HG02973 (cell line): ENCODE results near the gene CILP.
"Not testable (repeated sequence)": the region's sequence is repeated elsewhere in the genome, so short reads cannot be mapped to it uniquely, and the experiment has no call there.

Source experiments
- ATAC-seq: cut with Tn5 transposase; IDR thresholded peaks from one replicate; pipeline ENCODE4 v1.9.1; 2021; ENCODE audit warnings: moderate library complexity; ENCODE audit not compliant: unreplicated experiment

Gene CILP

DNA sequence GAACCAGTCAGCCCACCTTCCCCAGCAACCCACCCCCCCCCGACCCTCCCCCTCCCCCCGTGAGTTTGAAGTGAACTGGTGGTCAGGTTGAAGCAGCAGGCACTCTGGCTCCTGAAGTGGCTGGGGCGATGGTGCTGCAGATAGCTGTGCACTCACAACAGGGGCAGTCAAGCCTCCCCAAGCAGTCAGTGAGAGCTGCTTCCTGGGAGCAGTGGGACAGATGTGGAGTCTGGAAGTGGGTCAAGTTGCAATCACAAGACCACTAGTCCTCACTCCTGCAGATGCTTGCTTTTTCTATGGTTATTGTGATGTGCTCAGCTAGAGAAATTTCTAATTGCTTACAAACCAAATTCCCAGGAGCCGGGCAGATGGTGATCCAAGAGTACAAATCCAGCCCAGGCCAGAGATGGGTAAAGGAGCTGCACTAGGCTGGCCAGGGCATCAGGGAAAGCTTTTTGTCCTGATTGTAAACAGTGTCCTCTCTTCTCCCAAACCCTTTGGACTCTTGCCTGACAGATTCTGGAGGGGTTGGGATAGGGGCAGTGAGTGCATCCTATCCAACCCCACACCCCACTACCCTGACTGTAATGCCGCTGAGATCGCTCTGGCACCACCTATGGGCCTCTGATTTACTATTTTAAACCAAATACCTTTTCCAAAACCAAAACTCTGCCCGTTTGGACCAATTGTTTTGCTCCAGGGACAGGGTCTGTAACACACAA is 16.3 kb downstream of the CILP start:
- ATAC-seq = no peak

DNA sequence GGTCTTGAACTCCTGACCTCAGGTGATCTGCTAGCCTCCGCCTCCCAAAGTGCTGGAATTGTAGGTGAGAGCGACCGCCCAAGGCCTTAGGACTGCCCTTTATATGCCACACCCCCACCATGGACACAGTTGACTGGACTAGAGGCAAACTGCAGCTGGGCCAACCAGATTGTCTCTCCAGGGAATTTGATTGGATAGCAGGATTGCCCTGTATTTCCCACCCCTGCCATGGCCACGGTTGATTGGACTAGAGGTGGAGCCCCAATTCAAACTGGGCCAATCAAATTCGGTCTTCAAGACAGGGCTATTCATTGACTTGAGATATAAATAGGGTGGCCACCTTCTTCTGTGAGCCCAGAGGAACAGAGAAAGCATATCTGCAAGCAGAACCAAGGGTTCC is 19.3 kb downstream of the CILP start:
- no peak for ATAC-seq

DNA sequence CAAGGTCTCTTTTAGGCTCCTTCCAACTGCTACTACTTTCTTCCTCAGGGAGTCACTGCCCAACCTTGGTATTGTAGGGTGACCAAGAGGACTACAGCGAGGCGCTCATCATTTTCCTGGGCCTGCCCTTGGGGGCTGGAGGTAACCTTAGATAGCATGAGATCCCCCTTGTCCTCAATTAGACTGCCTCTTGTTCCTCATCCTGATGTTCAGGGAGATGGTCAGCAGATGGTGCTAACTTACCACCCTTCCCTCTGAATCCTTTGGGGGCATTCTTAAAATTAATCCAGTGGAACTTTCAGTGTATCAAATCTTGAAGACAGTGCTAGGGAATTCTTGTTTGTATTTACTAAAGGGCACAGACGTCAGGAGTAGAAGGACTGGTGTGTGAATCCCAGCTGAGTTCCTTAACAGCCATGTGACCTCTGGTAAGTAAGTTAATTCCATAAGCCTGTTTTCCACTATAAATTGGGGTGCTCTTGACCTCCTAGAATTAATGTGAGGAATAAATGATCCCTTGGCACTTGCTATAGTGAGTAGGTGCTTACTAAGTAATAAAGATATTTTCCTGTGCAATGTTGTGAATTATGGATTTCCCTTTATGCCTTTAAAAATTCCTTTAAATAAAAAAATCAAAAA is 22.1 kb downstream of the CILP start:
- no peak for ATAC-seq

DNA sequence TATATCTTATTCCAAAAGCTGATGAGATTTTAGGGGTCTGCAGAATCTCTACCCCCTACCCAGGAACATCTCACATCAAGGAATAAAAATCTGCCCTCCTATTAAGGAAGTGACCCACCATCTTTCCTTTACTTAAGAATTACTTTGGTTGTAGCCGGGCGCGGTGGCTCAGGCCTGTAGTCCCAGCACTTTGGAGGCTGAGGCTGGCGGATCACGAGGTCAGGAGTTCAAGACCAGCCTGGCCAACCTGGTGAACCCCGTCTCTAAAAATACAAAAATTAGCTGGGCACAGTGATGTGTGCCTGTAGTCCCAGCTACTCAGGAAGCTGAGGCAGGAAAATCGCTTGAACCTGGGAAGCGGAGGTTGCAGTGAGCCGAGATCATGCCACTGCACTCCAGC is 22.8 kb downstream of the CILP start:
- ATAC-seq = not testable (repeated sequence)

DNA sequence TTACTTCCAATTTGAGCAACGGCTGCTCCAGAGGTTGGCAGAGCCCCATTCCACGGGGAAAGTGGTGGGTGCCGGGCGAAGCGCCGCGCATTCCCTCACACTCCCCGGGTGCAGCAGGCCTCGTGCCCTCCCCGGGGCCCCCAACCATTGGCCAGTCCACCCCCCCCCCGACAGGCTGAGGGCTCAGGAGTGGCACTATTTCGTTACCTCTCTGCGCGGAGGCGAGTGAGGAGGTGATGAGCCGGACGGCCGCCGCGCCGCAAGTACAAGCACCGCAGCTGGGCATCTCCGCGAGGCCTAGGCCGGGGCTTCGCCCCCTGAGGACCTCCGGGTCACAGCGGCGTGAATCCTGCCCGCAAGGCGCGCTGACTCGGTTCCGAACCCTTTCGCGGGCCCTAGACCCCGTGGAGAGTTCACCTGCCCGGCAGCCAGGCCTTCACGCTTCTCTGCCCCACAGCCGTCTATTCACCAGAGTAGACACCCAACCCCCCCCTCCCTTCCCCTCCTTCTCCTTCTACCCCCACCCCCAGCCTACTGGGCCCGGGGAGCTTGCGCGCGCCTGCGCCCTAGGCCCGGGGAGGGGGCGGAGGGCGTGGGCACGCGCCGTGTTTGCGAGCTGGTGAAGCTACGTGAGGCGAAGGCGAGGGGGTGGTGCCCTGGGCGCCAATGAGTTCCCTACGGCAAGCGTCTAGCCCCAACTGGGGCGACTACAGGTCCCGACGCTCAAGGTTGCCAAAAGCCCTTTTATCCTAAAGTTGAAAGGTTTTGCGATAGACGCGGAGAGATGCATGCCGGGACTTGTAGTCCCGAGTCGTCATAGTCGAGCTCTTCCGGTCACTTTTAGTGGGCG is 26.2 kb downstream of the CILP start, which contains the start of gene CLPX:
Gene CLPX (minus strand): TSS at position 475 of the 850 bp plus-strand sequence. CDS start 189 bp downstream, at position 286.
- ATAC-seq = peak; percentile 72

DNA sequence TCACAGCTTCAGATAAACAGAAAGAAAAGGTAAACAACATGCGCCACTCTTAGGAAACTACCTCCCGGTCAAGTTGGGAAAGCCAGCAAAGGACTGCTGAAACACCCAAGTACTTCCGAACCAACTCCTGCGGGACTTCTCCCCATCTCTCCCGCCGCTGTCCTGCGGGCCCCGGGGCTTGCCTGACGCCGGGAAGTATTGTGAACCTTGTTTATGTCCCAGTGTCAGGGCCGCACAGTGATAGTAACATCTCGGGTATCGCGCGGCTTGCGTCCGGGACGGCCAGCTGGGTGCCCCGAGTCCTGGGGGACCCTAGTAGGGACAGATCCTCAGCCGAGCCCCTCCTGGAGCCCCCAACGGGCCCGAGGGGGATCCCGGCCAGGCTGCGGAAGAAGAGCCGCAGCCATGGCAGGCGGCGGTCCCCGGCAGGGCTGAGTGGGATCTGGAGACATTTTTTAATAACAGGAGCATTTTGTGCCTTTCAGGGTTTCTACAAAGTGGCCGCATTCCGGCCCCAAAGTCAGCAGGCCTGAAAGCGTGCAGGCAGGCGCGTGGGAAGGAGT is 26.9 kb downstream of the CILP start:
- peak; percentile 26 for ATAC-seq

DNA sequence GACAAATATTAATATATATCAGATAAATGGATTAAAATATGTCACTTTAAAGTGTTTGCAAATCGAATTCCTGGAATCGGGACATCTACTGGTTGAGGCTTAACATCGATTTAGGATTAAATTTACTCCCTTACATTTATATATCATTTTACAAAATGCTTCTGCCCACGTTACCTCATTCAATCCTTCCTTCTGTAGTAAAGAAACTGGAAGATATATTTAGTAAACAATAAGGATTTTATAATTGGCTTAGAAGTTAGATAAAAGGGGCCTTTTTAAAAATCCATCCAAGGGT is 27.5 kb downstream of the CILP start:
- ATAC-seq = no peak

DNA sequence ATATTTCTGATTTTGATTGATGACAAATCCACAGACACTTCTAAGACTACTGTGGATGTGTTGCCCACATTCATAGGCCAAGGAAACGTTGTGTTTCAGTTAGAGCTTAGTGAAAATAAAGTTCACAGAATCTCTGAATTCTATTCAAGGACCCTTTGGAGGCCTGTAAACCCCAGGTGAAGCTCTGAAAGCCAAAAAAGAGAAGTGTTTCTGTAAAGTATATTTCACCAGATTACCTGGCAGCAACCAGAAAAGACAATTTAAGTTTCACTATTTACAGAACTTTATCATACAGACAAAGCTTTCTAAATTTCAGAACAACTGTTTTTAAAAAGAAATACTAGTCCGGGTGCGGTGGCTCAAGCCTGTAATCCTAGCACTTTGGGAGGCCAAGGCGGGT is 28.7 kb downstream of the CILP start:
- no peak for ATAC-seq

DNA sequence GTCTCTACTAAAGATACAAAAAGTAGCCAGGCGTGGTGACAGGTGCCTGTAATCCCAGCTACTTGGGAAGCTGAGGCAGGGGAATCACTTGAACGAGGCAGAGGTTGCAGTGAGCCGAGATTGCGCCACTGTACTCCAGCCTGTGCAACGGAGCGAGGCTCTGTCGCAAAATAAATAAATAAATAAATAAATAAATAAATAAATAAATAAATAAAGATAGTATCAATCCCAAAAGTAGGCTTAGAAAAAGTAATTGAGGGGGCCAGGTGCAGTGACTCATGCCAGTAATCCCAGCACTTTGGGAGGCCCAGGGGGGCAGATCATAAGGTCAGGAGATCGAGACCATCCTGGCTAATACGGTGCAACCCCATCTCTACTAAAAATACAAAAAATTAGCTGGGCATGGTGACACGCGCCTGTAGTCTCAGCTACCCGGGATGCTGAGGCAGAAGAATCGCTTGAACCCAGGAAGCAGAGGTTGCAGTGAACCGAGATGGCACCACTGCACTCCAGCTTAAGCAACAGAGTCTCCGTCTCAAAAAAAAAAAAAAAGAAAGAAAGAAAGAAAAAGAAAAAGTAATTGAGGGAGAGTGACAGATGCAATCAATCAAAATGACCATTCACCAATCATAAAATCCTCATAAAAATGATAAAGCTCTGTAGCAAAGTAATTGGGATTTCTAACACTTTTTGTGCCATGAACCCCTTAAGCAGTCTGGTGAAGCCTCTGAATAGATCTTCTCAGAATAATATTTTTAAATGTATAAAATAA is 29.5 kb downstream of the CILP start:
- ATAC-seq = not testable (repeated sequence)

DNA sequence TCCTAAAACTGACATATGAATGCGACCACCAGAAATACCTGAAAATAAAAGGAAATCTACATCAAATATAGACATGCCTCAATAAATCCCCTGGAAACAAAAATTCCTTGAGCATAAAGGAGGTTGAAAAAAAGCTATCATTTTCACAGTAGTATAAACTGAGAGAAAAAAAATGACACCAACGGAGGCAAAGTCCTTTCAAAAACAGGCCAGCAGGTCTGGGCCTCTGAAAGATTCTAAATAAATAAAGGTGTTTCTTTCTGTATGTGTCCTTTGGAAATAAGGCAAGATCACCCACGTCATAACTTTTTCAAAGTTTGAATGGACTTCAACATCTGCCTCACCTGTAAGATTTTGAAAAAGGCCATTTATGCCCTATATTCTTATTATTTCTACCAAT is 31.1 kb downstream of the CILP start:
- no peak for ATAC-seq

DNA sequence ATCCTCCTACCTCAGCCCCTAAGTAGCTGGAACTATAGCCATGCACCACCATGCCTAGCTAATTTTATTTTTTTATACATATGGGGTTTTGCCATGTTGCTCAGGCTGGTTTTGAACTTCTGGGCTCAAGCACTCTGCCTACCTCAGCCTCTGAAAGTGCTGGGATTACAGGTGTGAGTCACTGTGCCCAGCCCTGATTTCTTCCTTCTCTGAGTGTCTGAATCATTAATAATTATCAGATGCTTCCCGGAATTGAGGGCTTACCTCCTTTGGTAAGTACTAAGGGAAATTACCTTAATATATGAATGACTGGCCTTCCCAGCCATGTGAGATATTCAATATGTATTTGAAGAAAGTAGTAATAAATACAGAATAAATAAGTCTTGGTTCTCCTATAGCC is 33.4 kb downstream of the CILP start:
- ATAC-seq = no peak

DNA sequence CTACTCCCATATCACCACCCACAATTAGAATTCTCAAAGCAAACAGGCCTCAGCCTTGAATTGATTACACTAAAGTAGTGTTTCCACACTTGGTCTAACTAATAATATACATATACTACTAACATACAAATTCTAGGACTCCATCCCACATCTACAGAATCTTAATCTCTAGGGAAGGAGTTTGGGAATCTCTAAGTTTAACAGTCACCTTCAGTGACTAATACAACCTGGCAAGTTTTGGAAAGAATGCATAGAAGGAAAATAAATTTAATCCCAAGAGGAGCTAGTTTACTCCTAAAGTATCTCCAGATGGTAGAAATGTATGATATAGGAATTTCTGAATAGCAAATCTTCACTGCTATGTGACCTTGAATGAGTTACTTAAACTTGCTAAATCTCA is 35.2 kb downstream of the CILP start:
- ATAC-seq = no peak

DNA sequence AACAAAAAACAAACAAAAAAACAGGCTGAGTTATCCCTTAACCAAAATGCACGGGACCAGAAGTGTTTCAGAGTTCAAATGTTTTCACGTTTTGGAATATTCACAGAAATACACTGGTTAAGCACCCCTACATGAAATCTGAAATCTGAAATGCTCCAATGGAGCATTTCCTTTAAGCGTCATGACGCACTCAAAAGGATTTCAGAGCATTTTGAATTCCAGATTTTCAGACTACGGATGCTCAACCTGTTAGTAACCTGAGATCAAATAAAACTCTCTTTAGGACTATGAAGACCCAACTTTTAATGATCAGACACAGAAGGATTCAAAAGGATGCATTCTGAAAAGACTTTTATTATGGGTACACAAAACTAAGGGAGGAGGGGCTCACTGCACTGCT is 35.8 kb downstream of the CILP start:
- ATAC-seq = no peak

DNA sequence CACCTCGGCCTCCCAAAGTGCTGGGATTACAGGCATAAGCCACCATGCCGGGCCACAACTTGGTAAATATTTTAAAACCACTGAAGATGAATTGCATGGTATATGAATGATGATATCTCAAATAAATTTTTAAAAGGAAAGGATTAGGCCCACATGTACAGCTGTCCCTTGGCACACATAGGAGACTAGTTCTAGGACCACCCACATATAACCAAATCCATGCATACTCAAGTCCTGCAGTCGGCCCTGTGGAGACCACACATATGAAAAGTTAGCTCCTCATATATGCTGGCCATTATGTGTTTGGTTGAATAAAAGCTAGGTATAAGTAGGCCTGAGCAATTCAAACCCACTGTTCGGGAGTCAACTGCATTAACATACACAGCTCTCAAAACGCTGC is 36.8 kb downstream of the CILP start:
- ATAC-seq = no peak

DNA sequence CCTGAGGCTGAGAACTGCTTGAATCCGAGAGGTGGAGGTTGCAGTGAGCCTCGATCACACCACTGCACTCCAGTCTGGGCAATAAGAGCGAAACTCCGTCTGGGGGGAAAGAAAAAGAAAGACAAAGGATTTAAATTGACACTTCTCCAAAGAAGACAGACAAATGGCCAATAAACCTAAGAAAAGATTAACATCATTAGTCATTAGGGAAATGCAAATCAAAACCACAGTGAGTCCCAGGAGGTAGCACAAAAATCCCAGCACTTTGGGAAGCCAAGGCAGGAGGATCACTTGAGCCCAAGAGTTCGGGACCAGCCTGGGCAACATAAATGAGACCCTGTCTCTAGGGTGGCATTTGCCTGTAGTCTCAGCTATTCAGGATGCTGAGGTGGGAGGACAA is 38.7 kb downstream of the CILP start:
- no peak for ATAC-seq

DNA sequence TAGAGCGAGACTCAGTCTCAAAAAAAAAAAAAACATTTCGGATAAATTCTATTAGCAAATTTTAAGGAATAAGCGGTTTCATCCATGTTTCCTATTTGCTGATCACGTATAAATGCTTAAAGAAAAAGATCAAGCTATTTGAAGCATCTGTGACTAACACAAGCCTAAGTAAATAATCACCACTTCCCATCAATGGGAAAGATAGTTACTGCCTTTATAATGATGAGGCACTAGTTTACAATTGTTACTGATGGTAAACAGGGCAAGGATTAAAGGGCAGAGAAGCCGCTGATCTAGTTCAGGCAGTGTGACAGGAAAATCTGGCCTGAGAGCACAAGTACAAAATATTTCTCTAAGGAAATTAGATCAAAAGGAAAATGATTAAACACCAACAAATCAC is 39.8 kb downstream of the CILP start:
- no peak for ATAC-seq

DNA sequence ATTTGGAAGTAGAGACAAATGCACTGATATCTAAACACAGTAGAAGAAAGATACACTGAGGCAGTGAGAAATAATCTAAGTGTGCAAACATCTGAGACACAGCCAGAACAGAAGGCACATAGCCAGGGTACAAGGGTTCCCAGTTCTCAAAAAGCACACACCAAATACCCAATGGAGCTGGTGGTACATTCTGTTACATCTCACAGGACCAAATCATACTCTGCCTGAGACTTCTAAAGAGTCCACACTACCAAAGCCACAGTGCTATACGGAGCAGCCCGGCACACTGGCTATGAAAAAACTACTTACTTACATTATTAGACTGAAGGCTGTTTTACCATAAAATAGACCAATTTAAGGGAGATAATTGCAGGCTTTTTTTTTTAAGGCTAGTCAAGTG is 45.4 kb downstream of the CILP start:
- no peak for ATAC-seq

DNA sequence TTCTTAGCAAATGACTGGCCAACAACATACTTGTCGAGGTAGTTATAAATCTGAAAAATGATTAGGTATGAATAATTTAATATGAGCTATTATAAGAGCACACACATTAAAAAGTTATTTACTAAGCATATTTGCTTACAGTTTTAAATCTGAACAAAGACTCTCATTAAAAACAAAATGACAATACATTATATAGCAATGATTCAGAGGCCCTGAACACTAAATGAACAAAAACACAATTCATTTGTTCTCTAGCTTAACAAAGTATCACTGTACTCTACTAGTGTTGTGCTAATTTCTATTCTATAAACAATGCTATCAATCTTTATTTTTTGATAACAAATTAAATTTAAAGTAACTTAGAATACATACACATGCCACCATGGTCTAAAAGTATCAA is 47.1 kb downstream of the CILP start:
- ATAC-seq = no peak

DNA sequence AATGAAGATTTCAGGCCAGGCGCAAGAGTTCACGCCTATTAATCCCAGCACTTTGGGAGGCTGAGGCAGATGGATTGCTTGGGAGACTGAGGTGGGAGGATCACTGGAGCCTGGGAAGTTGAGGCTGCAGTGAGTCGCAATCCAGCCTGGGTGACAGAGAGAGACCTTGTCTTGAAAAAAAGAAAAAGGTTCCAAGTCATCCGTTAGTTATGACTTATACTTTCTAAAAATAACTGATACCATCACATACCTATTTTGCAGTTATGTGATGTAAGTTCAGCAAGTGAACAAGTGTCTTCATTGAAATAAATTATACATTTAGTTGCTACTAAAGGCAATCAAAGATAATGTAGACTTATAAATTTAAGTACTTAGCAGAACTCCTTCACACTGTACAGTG is 48.2 kb downstream of the CILP start:
- ATAC-seq = no peak

DNA sequence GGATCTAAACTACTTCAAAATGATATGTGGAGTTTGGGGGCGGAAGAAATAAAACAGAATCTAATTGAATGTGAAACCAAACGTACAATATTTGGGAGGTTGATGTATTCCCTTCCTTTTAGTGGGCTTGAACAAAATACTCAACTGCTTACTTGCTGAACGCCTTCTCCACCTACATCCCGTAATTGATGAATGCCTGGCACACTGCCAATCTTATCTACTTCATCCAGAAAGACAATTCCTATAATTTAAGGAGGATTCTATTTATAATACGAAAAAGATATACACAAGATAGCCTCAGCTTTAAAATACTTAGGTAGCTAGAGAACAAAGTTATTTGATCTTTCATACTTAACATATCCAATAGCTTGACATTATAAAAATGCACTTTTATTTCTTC is 54.6 kb downstream of the CILP start:
- no peak for ATAC-seq

DNA sequence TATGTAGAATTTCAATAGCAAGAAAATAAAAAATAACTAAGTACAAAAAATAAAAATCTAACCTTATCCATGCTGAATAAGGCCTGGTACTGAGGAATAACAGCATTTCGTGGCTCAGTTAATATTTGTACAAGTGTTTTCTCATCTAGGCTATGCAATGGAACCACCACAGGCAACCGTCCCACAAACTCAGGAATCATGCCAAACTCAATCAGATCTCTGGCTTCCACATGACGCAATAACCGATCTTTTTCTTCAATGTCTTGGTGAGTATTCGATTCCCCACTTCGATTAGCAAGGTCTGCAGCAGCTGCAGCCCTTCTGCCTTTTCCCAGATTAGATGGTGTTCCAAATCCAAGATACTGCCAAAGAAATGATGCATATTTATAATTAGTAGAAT is 56.6 kb downstream of the CILP start:
- ATAC-seq = no peak
